NCI-H774 (cell line): Measurements from ENCODE around the gene GMDS.
"Not testable (repeated sequence)": the region's sequence is repeated elsewhere in the genome, so short reads cannot be mapped to it uniquely, and the experiment has no call there.

ENCODE experiments used
- DNase-seq: peaks from one replicate; lab custom pipeline; 2025; lab: John Stamatoyannopoulos, UW

Gene GMDS

DNA sequence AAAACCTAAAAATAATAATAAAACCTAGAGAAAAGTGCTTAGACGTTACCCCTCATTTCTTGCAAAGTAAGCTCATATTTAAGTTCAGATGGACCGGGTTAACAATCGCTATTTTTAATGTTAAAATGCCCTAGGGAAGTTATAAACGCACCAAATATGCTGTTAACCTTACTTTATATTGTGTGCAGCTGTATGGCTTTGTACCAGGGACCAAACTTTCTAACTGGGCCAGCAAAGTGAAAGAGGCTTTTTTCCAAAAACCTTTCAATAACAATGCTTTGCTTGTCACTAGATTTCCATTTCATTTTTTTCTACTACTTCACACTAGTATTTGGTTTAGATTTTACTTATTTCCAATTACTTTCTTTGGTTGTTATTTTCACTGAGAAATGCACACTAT lies 387.2 kb downstream of the GMDS start:
- no peak for DNase-seq

DNA sequence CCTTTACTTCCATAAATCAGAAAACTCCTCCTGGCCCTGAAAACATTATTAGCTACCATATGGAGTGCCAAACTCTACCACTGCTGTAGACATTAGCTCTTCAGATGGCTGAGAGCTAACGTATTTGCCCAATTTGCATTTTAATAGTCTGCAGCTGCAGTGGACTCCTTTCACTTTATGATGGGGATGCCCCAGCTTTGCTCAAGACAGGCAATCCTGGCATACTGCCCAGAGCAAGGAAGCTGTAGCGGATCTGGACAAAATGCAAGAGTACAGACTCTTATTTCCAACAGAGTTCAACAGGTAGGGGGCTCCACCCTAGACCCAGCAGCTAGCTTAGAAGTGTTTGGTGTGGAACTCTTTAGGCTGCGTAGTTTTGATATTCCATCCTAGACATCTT lies 389.0 kb downstream of the GMDS start:
- peak; percentile 62 for DNase-seq

DNA sequence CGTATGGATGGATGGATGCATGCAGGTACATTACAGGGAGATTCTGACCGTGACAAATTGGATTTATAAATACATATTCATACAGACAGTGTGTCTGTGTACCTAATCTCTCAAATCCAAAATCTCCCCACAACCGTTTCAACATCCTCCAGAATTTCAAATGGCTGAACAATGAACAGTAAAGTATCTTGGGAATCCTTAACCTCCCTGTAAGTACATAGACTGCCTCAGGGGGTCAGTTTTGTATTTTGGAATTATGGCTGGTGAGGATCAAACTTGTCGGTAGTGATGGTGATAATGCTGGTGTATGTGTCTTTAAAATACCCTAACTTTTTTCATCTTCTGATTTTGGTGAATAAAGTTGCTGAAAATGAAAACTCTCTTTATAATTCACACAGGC lies 389.5 kb downstream of the GMDS start:
- no peak for DNase-seq

DNA sequence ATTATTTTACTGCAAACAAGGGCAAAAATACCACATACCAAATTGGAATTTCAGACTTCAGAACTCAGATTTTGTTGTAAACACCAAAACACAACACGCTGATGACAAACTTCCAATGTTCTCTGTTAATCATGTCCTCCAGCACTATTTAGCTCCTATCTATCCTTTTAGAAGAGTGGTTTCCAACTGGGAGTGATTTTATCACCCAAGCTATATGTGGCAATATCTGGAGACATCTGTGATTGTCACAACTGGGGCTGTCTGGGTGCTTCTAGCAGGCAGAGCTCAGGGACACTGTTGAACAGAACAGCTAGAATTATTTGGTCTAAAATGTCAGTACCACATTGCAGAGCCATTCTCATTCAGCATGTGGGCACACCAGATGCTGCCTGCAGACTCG lies 391.1 kb downstream of the GMDS start:
- no peak for DNase-seq

DNA sequence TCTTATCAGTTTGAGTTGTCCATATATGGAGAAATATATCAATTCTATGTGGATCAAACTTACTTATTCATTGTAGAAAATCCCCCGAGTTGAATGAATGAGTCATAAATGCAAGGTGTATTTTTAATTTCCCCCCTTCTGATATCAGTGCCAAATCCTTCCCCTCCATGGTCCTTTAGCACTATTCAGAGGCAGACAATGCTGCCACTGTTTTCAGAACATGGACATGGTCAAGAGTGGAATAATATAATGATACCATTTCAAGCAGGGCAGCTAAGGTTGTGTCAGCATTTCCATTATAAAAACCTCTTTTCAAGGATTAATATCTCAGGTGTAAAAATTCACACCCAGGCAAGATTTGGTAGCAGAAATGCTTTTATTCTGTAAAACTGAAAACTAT lies 391.6 kb downstream of the GMDS start:
- DNase-seq: no peak

DNA sequence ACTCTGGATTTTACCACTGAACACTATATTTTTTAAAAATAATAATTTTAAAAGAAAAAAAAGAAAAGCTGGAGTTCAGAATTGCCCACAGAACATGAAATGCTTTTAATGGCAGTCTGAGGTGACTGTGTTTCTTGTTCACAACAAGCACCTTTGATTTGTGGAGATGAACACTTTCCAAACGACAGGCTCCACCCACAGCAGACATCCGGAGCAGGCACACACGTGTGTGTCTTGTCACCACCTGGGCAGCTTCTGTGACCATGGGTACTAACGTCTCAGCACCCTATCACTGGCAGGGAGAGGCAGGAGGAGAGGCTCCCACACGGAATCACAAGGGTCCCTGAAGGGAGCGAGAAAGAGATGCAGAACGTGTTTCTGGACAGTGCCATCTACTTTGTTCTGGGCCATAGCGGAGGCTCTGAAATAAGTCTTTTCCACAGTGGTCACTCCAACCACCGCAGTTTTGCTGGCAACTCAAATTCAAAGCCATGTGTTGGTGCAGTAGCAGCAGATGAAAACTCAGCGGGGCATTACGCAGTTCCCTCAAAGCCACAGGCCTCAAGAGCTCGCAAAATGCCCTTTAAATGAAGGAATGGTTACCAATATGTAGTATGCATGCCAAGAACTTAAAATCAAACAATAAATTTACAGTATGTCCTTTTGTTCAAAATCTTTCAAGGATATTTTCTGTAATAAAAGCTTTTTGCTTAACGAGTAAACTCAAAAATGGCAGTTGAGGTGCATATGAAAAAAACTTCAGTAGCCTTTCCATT lies 393.5 kb downstream of the GMDS start:
- no peak for DNase-seq

DNA sequence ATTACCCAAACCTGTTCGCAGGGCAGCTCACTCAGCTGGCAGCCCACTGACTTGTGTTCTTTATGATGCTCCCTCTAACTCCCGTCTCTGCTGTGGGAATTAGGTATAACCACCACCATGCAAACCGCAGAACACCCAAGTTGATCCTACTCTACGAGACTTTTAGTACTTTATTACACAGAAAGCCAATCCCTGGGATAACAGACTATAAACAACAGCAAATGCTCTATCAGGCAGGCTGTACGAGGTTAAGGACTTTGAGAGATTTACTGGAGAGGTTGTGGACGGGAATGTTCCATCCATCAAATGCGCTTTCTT lies 394.6 kb downstream of the GMDS start:
- no peak for DNase-seq

DNA sequence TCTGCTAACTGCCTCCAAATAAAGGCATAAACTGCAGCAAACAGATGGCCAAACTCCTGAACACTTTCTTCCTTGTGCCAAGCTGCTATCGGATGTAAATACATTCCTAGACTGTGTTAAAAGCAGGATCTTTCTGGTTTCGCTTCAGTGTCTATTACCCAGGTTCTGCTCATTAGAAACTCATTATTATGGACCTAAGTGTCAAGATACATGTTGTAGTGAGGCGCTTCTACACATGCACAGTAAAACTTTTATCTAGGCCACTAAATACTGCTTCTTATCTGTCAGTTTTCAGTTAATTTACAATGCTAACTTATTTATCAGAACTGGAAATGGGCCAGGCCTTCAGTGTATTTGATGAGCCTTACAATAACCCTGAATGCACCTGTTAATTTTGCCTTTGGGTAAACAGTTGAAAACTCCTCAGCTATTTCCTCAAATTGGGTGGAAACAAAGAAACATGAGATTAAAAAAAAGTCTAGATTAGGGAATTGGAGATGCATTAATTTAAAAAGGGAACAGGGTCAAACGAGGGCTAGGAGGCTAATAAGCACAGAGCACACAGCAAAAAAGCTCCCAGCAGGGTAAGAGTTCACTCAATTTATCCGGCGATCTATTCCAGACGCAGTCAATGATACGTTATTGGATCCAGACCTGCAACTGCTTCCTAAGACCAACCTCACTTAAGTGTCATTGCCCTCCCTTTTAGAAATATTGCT lies 395.1 kb downstream of the GMDS start:
- DNase-seq: no peak

DNA sequence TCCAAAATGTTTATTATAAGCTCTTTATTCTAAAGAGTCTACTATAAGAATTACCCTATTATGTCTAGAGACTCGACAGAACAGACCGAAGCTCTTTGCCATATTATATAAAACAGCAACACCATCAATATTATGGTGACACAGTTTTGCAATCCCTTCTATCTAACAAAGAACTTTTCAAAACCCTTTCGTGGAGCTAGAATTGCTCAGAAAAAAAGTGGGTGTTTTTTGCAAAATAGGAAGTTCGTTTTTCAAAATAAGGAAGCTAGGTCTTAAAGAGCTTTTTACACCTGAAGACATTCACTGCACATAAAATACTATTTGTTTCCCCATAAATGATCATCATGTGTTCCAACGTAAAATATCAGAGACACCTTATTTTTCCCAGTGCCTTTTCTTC lies 395.7 kb downstream of the GMDS start:
- no peak for DNase-seq

DNA sequence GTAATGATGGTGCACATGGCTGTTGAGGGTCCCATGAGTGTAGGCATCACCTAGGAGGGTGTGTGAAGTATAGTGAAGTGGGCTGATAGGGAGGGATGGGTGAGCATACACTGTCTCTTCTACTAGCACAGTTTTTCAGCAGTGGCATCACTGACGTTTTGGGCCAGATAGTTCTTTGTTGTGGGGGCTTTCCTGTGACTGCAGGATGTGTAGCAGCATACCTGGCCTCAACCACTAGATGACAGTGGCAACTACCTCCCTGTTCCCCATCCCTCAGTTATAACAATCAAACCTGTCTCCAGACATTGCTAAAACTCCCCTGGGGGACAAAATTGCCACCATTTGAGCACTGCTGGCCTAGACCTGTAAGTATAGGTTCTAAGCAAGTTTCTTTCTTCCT lies 396.7 kb downstream of the GMDS start:
- DNase-seq: no peak

DNA sequence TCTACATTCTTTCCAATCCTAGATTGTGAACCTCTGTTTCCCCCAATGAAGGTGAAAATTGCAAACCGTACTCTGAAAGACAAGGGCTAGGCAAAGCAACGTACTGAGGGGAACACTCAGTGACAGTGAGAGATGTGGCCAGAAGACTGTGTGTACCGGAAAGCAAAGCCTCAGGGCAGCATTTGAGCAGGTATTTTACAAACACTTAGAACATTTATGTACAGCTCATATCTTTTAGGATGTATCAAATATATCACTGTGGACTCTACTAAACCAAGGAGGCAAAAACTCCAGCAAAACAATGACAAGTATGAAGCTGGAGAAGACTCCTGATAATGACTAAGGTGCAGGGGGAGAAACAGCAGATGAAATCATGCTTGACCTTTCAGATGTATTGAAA lies 398.8 kb downstream of the GMDS start:
- no peak for DNase-seq

DNA sequence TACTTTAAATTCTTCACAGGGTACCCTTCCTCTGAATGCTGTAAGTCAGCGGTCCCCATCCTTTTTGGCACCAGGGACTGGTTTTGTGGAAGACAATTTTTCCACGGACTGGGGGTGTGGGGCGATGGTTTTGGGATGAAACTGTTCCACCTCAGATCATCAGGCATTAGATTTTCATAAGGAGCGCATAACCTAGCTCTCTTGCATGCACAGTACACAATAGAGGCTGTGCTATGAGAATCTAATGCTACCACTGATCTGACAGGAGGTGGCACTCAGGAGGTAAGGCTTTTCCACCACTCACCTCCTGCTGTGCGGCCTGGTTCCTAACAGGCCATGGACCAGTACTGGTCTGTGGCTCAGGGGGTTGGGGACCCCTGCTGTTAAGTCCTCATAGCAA lies 399.9 kb downstream of the GMDS start:
- DNase-seq: not testable (repeated sequence)

DNA sequence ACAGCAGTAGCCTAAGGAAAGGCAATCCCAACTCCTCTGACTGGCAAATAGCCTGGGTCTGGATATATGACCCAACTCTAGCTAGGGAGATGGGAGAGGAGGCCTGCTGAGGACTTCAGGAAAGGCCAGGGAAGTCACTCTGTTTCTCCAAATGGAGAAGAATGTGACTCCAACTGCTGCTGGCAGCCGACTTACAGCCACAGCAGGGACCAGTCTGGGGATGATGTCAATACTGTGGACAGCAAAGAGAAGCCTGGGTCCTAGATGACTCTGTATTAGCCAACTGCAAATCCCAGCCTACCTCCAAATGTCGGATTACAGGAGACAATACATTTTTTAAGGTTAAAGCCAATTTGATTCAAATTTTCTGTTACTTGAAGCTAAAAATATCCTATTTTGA lies 403.1 kb downstream of the GMDS start:
- no peak for DNase-seq

DNA sequence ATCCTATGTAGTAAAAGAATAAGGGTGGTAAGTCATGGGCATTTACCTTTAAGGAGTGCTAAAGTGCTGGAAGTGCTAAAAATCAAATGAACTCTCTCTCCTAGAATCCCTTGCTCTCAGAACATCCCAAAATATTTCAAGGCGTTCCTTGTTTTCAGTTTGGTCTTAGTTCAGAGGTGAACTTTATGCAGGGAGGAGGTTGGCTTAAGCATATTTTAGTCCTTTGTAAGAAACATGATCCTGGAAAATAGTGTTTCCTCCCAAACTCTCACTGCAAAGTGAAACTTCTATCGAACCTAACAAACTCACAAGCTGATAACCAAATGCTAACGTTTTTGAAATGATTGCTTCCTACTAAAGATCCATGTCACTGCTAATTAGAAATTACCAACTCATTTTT lies 404.3 kb downstream of the GMDS start:
- no peak for DNase-seq

DNA sequence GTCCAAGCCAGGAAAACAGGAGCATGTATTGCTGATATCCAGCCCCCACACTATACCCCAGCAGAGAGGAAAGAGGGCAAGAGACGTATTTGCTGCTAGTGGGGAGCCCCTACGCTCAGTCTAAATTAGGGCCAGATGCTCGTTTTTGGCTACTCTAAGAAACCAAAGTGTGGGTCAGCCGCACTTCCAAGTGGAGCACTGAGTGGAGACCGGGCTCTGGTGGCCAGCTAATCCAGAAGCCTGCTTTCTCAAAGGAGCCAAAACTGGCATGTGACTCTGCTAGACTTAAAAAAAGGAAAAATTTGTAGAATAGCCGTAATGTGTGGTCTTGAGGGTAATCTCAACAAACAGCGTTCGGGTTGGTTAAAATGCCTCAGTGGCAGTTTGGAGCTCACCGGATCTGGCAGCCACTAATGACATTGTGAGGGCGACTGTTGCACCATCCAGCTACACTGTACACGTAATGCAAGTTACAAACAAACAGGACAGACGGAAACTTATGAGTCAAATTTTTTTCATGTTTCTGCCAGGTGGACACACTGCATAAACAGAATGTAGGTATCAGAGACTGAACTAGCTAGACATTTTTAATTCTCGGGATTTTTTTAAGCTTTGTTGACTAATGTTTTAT lies 404.8 kb downstream of the GMDS start:
- DNase-seq: no peak

DNA sequence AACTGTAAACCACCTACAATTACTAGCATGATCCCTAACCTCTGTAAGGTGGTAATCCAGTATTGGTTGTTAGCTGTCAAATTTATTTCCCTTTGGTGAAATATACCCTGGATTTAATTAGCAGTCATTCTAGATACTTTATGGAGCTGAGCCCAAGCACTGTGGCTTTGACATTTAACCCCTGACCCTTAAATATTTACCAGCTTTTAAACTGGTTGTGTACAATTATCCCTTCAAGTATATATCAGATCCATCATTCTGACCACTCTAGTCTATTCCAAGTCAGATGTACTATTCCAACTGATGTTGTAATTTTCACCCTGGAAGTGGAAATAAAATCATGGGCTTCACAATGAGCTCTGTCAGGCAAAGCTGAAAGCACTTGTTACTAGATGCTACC lies 406.0 kb downstream of the GMDS start:
- DNase-seq: no peak

DNA sequence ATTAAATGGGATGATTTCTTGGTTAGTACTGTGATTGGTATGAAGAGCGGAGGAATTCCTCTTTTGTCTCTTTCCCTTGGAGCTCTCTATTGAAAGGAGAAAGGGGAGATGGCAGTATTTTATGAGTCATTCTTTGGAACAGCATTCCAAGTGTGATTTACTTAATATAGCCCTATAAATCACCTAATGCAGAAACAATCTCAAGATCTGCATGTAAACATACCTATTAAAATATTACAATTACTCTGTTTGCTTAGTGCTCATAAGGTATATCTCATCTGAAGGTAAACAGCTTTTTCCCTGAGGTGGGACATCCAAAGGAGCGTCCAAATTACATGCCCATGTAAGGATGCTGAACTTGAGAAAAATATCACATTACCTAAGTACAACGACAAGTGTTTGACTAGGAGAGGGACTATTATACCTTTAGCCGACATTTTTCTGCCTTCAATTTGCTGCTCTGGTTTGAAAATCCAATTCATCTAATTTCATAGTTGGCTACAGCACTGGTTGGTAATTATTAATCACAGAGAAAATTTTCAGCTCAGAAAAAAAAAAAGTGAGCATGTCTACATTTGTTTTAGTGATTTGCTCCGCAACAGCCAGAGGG lies 406.7 kb downstream of the GMDS start:
- DNase-seq: no peak

DNA sequence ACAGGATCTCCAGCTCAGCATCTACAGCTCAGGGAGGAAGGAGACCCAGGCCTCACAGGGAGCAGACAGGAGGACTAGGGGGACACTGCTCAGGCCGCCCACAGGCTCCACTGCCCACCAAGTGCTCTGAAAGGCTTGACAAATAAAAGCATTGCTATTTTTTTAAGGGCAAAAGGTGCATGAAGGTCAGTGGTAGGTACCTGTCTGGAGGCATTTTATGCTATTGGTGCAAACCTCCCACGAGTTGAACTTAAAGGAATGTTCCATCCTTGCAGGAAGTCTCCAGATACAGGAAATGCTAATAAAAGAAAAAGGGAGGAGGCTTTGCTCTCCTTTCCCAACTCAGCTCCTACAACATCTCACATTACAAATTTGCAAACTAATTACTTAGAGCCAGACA lies 407.6 kb downstream of the GMDS start:
- DNase-seq: no peak

DNA sequence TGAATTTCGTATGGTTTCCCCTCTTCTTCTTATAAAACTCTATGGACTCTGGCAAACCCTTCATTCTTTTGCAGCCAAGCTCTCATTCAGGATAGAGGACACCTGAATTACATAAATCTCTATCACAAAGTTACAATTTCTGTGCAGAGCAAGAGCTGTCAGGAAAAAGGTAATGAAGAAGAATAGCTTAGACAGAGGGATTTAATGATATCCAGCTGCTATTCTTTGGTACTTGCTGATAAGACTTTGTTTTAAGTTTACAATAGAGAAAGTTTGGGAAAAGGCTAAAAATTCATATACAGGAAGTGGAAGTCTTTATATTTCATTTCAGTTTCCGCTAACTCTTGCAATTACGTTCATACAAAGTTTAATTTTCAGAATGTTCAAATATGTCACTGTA lies 408.7 kb downstream of the GMDS start:
- DNase-seq: no peak

DNA sequence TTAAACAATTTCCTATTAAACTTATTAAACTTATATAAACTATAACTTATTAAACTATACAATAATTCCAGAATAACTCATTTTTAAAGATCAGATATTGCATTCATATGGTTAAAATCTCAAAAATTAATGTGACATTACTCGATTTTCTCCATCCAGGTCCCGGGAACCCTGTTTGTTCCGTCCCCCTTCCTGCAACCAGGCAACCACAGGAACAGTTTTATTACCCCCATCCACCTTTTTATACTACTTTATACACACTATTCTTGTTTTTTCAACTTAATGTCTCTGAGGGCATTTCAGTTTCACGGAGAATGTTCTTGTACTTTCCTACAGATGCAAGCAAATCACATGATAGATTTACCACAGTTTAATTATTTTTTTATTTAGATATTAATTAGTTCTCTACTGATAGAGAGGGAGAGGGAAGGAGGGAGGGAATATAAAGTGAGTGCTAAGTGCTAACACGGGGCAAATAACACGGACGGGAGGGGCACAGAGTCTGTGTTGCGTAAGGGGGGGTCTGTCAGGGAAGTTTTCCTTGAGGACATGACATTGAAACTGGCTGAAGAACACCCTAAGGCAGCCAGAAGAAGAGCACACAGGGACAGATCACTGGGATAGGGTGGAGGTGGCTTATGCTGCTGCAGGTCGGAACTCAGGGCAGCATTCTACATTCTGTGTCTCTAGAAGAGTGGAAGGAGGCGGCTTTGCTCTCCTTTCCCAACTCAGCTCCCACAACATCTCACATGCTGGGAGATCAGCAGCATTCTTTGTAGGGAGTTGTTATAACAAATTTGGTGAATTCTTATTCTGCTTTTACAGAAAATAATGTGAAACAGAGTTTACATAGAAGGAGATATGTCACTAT lies 410.5 kb downstream of the GMDS start:
- no peak for DNase-seq

DNA sequence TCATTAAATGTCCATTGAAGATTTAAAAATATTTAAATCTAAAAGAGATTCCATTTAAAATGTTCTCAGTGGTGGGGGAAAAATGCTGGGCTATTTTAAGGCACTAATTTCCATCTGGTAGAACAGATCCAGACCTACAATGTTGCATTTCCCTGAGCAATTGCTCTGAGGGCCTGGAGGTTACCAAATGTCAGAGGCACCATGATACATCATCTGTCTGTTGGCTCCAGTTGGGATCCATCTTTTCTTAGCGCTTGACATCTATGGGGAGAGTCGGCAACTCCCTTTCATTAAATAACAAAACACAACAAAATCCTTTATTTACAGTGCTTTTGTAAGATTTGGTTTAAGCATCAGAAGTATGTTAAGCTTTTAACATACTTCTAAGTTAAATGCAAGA lies 411.2 kb downstream of the GMDS start:
- DNase-seq: no peak
